ENCODE results near the gene CLDN6. TPM values are rescaled to one million over a fixed set of nuclear protein-coding genes. Genes with fewer than 3 reads are reported as not detected.

The CLDN6 gene
- total RNA-seq, 4 donors from 2014 or later: not detected

GRCh38 chr16:2999929-3000328, 18.1 kb downstream of the CLDN6 start:
- no peak for ATAC-seq
- no peak overlapping the region for H3K4me3 ChIP-seq
- TF ChIP-seq EP300 (IDR thresholded peaks at IDR 0.05) (no peak), CTCF (IDR thresholded peaks at IDR 0.05) (no peak), POLR2AphosphoS5 (IDR thresholded peaks at IDR 0.05) (no peak), POLR2A (IDR thresholded peaks at IDR 0.05) (no peak)
- peaks cover 64% of the 10 kb centered on the region for H3K27me3 ChIP-seq
- peaks cover 0 to 9% (median 2%) of the 10 kb centered on the region in 3 donors for H3K4me1 ChIP-seq
- no peaks in the 10 kb centered on the region for H3K9me3 ChIP-seq
- no peak overlapping the region for H3K27ac ChIP-seq
- WGBS, 2 donors (ENCODE audit: low coverage in 1 of 2): 75 to 82% methylated on average over 6 of the region's 6 CpGs
- no peaks in the 10 kb centered on the region for H3K36me3 ChIP-seq

DNA sequence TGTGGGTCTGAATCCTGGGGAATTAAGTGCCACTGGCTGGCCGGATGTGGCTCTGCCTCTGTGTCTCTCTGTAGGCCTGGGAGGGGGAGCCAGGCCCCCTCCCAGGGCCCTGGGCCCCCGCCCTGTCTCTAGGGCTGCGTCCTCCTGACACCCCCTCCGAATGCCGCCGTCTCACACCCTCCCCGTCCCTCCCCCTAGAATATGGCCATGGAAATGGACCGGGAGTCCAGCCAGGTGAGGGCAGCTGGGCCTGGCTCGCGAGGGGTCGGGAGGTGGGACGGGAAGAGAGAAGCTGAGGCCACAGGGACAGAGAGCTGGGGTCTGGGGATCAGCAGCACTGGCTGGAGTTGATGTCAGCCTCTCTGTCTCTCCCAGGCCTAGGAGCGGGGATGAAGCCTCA, 21.7 kb downstream of the CLDN6 start:
- no peak for TF ChIP-seq POLR2A (IDR thresholded peaks at IDR 0.05)
- no peak for TF ChIP-seq CTCF (IDR thresholded peaks at IDR 0.05)
- TF ChIP-seq POLR2AphosphoS5 (IDR thresholded peaks at IDR 0.05): no peak
- no peak for TF ChIP-seq EP300 (IDR thresholded peaks at IDR 0.05)
- no peak overlapping the region for H3K27ac ChIP-seq
- ATAC-seq: no peak
- H3K9me3 ChIP-seq: no peaks in the 10 kb centered on the region
- H3K36me3 ChIP-seq: no peaks in the 10 kb centered on the region
- H3K4me1 ChIP-seq: no peaks in the 10 kb centered on the region
- H3K27me3 ChIP-seq: peaks cover 60% of the 10 kb centered on the region
- no peak overlapping the region for H3K4me3 ChIP-seq
- no CpG with 5 or more reads among the region's 13 CpGs for WGBS, 2 donors (ENCODE audit: low coverage in 1 of 2)

GRCh38 chr16:2992383-2993081, 25.5 kb downstream of the CLDN6 start:
- no peak for ATAC-seq
- H3K4me3 ChIP-seq: no peak overlapping the region
- peaks cover 62% of the 10 kb centered on the region for H3K27me3 ChIP-seq
- H3K36me3 ChIP-seq: no peaks in the 10 kb centered on the region
- TF ChIP-seq POLR2A (IDR thresholded peaks at IDR 0.05) (no peak), CTCF (IDR thresholded peaks at IDR 0.05) (no peak), EP300 (IDR thresholded peaks at IDR 0.05) (no peak), POLR2AphosphoS5 (IDR thresholded peaks at IDR 0.05) (no peak)
- 61% methylated on average over 7 of the region's 14 CpGs; no CpG with 5 or more reads in 1 of the 2 donors for WGBS, 2 donors (ENCODE audit: low coverage in 1 of 2)
- H3K4me1 ChIP-seq: no peaks in the 10 kb centered on the region
- H3K27ac ChIP-seq: no peak overlapping the region
- no peaks in the 10 kb centered on the region for H3K9me3 ChIP-seq

DNA sequence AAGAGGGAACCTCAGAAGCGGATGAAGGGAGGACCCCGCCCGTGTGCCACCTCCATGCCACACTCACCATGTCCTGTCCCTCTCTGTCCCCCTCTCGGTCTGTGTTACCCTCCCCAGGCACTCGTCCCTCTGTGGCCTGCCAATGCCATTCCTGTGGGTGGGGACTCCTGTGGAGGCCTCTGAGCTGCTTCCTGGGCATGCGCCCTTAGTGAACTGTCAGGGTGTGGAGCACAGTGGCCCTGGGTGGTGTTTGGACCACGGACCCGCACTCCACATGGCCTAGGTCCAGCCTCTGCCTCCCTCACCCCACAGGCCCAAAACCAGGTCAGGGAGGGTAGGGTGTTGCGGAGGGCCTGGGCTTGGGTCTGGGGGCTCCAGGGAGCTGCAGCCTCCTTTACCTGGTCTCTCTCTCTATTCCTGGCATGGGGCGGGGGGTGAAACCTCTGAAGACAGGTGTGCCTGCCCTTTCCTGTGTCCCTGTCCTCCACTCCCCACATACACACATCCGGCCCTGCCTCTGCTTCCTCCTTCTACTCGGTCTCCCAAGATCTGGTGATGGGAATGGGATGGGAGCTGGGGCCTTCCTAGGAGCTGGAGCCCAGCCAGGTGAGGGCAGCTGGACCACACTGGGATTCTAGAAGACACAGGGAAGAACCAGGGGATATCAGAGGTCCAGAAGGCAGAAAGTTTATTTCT, 26.3 kb downstream of the CLDN6 start:
- H3K27ac ChIP-seq: no peak overlapping the region
- H3K27me3 ChIP-seq: peaks cover 63% of the 10 kb centered on the region
- WGBS, 2 donors (ENCODE audit: low coverage in 1 of 2): 82% methylated on average over 5 of the region's 12 CpGs; no CpG with 5 or more reads in 1 of the 2 donors
- H3K36me3 ChIP-seq: no peaks in the 10 kb centered on the region
- no peaks in the 10 kb centered on the region for H3K9me3 ChIP-seq
- ATAC-seq: no peak
- TF ChIP-seq EP300 (IDR thresholded peaks at IDR 0.05): no peak
- no peak for TF ChIP-seq POLR2AphosphoS5 (IDR thresholded peaks at IDR 0.05)
- TF ChIP-seq CTCF (IDR thresholded peaks at IDR 0.05): no peak
- no peak for TF ChIP-seq POLR2A (IDR thresholded peaks at IDR 0.05)
- H3K4me3 ChIP-seq: no peak overlapping the region
- no peaks in the 10 kb centered on the region for H3K4me1 ChIP-seq

GRCh38 chr16:2990891-2991290, 27.1 kb downstream of the CLDN6 start:
- Histone ChIP-seq H3K9me3 (no peaks in the 10 kb centered on the region), H3K4me3 (no peak overlapping the region), H3K27me3 (peaks cover 57% of the 10 kb centered on the region), H3K36me3 (no peaks in the 10 kb centered on the region), H3K27ac (no peak overlapping the region), H3K4me1 (peaks cover 0 to 3% (median 0%) of the 10 kb centered on the region in 3 donors)
- WGBS, 2 donors (ENCODE audit: low coverage in 1 of 2): no CpG with 5 or more reads among the region's 10 CpGs
- TF ChIP-seq POLR2A (IDR thresholded peaks at IDR 0.05) (no peak), CTCF (IDR thresholded peaks at IDR 0.05) (no peak), POLR2AphosphoS5 (IDR thresholded peaks at IDR 0.05) (no peak), EP300 (IDR thresholded peaks at IDR 0.05) (no peak)
- ATAC-seq: no peak

Data from gastroesophageal sphincter (tissue), 4 donors.